HG02588 (cell line): Measurements from ENCODE around the gene IL17RE.
"Not testable (repeated sequence)": the region's sequence is repeated elsewhere in the genome, so short reads cannot be mapped to it uniquely, and the experiment has no call there.

Experiments
- ATAC-seq: cut with Tn5 transposase; IDR thresholded peaks from one replicate; pipeline ENCODE4 v1.9.1; 2021; ENCODE audit warnings: mild to moderate bottlenecking, moderate library complexity; ENCODE audit not compliant: unreplicated experiment

Gene IL17RE

DNA sequence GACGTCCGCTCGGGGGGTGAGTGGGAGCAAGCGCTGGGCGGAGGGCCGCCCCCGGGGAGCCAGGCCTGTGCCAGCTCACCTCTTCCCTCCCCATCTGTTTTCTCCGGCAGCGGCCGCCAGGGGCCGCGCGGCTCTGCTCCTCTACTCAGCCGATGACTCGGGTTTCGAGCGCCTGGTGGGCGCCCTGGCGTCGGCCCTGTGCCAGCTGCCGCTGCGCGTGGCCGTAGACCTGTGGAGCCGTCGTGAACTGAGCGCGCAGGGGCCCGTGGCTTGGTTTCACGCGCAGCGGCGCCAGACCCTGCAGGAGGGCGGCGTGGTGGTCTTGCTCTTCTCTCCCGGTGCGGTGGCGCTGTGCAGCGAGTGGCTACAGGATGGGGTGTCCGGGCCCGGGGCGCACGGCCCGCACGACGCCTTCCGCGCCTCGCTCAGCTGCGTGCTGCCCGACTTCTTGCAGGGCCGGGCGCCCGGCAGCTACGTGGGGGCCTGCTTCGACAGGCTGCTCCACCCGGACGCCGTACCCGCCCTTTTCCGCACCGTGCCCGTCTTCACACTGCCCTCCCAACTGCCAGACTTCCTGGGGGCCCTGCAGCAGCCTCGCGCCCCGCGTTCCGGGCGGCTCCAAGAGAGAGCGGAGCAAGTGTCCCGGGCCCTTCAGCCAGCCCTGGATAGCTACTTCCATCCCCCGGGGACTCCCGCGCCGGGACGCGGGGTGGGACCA, 30.4 kb downstream of the IL17RE start:
- peak; percentile 66 for ATAC-seq

DNA sequence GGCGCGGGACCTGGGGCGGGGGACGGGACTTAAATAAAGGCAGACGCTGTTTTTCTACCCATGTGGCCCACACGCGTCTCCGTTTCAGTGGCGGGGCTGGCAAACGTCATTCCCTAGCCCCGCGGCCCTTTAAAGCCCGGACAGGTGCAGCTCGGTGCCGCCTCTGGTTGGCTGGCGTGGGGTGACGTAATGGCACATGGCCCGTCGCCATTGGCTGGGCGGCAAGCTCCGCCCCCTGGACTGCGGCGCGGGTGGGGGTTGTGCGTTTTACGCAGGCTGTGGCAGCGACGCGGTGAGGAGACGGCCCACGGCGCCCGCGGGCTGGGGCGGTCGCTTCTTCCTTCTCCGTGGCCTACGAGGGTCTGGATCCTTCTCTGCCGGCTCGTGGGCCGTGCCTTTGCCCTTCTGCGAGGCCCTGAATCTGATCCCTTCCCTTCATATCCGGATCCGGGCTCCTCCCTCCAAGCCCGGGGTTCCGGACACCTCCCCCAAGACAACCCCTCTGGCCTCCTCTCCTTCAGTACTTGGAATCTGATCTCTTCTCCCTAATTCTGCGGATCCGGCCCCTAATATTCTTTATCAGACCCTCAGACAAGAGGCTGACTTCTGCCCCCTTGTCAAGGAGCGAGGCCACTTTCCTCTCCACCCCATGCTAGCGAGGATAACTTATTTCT, 31.1 kb downstream of the IL17RE start, which contains the start of gene CRELD1:
Gene CRELD1 (plus strand): TSS at position 274 of the 674 bp plus-strand sequence. CDS start 605 bp downstream, outside the sequence.
- ATAC-seq = peak; percentile 84

DNA sequence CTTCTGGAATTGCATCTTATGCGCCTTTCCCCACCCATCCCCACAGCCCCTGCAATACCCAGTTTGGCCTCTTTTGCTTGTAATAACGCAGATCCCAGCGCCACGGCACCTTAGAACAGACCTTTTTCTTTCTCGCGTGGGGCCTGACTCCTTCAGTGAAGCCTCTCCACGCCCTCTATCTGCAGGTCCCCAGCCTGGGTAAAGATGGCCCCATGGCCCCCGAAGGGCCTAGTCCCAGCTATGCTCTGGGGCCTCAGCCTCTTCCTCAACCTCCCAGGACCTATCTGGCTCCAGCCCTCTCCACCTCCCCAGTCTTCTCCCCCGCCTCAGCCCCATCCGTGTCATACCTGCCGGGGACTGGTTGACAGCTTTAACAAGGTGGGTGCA, 31.6 kb downstream of the IL17RE start:
- no peak for ATAC-seq

DNA sequence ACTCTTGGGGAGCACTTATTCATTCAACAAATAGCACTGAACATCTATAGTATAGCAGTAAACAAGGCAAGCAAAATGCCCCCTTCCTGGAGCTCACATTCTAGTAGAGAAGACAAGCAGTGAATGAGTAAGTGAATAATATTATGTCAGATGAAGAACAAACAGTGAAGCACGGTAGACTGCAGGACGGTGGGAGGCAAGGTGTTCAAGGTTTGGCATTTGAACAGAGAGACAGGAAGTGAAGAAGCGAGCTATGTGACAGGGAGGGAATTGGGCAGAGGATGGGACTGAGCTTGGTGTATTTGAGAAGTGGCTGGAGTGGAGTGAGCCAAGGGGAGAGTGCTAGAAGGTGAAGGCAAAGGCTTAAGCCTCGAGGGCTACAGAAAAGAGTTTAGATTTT, 32.3 kb downstream of the IL17RE start:
- no peak for ATAC-seq

DNA sequence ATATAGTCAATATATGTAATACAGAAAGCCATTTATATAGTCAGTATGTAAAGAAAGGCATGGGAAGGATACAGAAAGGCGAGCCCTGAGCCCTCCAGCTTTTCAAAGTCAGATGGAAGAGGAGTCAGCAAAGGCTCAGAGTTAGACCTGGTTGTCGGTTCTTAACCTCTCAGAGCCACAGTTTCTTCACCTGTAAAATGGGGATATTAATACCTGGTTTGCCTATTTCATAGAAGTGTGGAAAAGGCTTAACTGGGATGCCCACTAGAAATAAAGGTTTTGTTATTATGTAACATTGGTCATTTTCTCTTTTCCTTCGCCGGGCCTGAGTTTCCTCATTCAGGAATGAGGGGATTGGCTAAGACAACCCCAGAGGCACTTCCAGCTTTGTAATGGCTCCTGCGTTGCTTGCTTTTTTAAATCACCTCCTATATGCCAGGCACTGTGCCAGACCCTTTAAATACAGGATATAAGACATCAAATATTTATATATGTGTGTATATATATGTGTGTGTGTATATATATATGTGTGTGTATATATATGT, 33.4 kb downstream of the IL17RE start:
- ATAC-seq = no peak

DNA sequence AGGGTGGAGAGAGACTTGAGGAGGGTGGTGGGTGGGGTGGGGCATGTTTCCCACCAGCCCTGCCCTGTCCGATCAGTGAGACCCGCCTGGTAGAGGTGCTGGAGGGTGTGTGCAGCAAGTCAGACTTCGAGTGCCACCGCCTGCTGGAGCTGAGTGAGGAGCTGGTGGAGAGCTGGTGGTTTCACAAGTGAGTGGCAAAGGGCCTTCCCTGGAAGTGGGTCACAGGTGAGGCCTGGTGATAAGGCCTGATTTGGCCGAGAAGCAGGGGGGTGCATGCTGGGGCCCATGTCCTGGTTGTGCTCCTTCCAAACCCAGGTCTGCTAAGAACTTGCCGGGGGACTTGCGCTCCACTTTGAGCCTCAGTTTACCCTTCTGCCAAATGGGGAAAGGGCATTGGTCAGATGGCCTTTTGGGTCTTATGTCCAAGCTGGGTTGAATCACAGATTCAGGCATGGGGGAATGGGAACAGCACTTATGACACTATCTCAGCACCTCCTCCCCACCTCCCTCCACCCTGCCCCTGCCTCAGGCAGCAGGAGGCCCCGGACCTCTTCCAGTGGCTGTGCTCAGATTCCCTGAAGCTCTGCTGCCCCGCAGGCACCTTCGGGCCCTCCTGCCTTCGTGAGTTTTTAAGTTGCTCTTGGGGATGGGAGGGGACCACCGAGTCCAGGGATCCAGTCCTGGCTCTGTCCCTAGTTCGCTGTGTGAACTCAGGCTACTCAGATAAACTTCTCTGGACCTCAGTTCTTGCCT, 35.0 kb downstream of the IL17RE start:
- no peak for ATAC-seq

DNA sequence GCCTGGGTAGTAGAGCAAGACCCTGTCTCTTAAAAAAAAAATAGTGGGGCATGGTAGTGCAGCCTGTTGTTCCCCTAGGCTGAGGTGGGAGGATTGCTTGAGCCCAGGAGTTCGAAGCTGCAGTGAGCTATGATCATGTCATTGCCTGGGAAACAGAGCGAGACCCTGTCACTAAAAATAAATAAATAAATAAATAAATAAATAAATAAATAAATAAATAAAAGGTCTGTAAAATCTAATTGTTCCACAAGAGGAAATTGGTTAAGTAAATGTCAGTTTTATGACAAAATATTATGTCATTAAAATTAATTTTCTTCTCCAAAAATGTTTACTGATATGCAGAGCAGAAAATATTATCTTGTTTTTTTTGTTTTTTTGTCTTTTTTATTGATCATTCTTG, 36.3 kb downstream of the IL17RE start:
- no peak for ATAC-seq

DNA sequence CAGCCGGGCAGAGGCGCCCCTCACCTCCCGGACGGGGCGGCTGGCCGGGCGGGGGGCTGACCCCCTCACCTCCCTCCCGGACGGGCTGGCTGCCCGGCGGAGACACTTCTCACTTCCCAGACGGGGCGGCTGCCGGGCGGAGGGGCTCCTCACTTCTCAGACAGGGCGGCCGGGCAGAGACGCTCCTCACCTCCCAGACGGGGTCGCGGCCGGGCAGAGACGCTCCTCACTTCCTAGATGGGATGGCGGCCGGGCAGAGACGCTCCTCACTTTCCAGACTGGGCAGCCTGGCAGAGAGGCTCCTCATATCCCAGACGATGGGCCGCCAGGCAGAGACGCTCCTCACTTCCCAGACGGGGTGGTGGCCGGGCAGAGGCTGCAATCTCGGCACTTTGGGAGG, 37.3 kb downstream of the IL17RE start:
- not testable (repeated sequence) for ATAC-seq

DNA sequence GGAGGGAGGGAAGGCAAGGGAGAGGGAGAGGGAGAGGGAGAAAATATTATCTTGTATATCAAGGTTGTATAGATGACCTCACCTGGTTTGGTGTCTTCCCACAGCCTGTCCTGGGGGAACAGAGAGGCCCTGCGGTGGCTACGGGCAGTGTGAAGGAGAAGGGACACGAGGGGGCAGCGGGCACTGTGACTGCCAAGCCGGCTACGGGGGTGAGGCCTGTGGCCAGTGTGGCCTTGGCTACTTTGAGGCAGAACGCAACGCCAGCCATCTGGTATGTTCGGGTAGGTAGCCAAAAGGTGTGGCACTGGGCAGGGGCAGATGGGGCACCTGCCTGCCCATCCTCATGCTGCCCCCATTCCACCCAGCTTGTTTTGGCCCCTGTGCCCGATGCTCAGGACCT, 38.1 kb downstream of the IL17RE start:
- no peak for ATAC-seq

DNA sequence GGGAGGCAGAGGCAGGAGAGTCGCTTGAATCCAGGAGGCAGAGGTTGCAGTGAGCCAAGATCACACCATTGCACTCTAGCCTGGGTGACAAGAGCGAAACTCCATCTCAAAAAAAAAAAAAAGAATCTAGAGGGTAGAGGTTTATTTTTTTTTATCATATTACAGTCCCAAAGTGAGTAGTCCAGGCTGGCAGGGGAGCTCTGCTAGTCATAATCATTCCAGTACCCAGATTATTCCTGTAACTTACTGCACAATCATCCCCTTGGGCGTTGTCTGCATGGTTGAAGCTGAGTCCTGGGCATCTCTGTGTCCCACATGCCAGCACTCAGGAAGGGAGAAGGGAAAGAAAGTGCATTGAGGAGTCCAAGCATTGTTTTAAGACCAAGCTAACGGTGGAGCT, 39.5 kb downstream of the IL17RE start:
- no peak for ATAC-seq

DNA sequence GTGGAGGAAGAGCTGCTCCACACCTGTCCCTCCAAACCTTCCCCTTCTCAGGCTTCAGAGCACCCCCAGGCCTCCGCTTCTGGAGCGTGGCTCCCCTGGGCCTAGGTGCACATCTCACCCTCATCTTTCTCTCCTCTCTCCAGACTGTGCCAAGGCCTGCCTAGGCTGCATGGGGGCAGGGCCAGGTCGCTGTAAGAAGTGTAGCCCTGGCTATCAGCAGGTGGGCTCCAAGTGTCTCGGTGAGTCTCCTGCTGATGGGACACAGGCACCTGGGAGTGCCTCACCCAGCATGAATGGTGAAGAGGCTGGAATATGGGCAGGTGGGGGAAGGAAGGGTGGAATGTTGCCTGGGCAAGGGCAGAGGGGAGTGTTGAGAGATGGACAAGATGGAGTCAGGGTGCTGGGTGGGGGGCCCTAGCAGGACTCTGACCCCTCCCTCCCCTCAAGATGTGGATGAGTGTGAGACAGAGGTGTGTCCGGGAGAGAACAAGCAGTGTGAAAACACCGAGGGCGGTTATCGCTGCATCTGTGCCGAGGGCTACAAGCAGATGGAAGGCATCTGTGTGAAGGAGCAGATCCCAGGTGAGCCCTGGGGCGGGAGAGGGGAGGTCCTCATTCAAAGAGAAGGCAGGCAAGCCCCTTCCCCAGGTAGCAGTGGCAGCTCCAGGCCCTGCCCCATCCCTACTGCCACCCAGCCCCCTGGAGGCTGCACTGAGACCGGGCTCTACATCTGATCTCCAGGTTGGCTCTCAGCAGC, 40.5 kb downstream of the IL17RE start:
- no peak for ATAC-seq

DNA sequence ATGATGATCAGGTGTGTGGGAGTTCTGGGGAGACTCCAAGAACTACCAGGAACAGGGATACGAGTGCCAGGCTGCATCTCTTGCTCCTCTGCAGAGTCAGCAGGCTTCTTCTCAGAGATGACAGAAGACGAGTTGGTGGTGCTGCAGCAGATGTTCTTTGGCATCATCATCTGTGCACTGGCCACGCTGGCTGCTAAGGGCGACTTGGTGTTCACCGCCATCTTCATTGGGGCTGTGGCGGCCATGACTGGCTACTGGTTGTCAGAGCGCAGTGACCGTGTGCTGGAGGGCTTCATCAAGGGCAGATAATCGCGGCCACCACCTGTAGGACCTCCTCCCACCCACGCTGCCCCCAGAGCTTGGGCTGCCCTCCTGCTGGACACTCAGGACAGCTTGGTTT, 41.6 kb downstream of the IL17RE start:
- no peak for ATAC-seq

DNA sequence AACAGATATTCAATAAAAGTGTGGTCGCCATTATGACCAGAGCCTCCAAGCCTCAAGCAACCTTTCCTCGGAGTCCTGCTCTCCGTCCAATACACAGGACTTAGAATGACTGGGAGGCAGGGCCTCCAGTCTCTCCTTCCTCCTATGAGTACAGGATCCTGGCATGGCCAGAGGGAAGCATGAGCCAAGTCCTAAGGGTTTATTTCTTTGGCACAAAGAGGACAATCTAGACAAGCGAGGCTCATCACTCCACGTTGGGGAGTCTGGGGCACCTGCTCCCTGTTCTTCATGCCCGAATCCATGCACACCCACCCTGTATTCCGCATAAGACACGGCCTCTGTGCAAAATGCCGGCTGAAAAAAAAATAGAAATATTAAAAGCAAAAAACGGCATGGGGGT, 42.7 kb downstream of the IL17RE start:
- ATAC-seq = no peak

DNA sequence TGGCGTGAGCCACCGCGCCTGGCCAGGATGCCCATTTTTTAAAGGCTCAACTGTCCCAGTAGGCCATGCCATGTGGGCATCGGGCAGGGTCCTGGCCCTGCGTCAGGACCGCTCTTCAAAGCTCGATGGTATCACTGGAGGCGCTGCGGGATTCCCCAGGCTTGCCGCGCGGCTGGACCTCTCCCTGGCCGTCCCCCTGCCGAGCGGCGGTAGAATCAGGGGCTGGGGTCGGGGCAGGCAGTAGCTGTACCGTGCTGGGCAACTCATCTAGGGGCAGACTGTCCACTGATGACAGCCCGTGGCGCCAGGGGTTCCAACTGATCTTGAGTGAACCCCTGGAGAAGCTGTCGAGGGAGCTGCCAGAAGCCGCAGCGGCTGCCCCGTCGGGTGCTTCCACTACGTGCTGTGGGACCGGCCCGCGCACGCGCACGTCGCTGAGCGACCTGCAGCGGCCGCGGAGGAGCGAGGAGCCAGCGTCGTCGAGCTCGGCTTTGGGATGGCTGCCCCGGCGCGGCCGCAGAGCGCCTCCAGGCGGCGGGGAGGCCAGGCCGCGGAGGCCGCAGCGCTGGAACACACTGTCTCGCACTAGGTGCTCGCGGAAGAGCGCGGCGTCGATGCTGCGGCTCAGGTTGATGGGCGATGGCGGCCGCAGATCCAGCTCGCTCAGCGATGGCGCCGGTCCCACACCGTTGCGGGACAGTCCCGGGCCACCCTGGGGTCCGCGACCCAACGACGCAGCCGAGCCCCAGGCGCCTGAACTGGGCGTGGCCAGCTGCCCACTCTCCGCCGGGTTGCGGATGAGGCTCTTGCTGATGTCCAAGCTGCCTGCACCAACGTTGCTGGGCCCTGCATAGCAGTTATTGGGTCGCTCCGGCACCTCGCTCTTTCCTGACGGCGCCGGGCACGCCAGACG, 43.7 kb downstream of the IL17RE start:
- no peak for ATAC-seq

DNA sequence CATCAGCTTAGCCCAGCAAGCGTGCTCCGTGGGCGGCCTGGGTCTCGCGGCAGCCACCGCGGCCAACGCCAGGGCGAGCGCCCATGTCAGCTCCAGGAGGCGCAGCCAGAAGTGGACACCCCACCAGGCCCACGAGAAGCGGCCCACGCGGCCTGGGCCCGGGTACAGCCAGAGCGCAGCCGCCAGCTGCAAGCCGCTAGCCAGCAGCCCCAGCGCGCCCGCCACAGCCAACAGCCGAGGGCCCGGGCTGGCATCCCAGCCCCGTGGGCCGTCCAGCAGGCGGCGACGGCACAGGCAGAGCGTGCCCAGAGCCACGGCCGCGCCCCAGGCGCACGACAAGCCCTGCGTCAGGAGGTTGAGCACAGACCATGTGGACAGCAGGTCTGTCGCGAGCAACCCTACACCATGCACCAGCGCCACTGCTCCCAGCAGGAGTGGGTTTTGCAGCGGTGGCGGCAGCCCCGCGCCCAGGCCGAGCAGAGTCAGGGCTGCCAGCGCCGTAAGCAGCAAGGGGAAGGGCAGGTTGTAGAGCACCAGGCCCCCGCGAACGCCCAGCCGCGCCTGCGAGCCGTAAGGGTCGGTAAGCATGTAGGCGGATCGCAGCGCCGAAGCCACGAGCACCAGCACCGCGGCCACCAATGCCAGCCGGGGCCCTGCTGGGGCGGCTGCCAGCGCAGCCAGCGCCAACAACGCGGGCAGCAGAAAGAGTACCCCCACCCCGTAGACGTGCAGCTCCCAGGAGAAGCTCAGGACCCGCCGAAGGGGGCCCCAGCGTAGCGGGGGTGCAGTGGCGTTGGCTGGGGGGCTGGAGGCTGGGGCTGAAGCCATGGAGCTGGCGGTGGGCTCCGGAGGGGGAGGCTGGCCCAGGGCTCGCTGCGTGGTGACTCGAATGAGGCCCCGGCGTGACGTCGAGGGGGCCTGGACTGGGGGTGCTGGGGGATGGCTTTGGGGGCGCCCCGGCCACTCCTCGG, 44.7 kb downstream of the IL17RE start:
- ATAC-seq = no peak

DNA sequence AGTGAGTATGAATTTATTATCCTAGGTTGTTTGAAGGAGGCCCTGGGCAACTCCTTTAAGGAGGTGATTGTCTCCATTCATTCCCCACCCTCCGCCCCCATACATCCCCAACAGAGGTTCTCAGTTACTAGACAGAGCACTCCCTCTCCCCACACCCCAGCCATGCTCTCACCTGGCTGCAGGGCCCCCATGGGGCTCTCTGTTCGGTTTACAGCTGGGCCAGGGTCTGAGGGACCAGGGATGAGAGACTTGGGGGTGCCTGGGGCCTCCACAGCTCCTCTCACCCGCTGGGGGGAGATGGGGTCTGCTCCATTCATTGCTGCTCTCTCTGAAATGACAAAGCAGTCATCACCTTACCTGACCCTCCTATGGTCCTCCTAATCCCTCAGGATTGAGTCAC, 45.9 kb downstream of the IL17RE start:
- ATAC-seq = no peak

DNA sequence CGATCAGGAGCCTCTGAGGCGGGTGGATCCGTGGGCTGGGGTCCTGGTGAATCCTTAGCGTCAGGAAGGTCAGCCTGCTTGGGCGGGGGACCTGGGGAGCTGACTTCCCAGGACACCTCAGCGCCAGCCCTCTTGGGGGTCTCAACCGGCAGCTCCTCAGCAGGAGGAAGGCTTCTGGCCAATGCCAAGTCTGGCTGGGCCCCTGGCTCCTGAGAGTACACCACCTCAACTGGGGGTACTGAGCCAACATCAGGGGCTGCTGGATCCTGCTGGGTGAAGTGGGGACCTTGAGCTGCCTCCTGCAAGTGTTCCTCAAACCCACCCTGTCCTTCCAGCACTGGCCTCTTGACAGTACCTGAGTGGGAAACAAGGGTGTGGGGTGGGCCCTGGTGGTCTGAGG, 46.5 kb downstream of the IL17RE start:
- no peak for ATAC-seq

DNA sequence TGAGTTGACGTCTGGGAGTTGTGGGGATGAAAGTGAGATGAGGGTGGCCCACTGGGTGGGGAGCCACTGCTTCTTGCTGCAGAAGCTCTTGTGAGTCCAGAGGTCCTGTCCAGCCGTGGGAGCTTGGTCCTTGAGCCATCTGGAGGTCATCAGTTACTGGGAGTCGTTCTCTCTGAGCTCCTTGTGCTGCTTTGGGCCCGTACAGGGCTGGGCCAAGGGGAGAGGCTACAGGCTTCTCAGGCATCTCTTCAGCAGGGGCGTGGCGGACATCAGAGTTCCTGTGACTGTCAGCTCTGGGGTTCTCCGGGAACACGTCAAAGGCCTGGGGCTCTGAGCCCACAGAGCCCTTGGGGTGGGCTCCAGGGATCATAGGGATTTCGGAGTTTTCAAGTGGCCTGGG, 47.0 kb downstream of the IL17RE start:
- no peak for ATAC-seq

DNA sequence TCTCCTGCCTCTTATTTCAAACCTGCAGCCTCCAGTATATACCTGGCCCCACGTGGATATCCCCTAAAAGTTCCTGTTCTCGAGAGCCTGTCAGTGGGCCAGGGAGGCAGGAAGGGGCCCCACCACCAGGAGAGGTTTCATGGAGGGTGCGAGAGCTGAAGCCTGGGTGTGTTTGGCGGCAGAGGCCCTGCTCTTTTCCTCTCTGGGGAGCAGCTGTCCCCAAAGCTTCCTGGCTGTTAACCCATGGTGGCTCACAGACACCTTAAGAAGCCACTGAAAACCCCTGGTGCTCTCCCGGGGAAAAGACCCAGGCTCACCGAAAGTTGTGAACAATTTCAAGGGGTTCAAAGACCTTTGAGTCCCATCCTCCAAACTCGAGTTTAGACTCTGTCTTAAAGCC, 48.5 kb downstream of the IL17RE start:
- ATAC-seq = peak; percentile 40
